Astrocyte of the spinal cord (primary cell): ENCODE results near the gene NRF1.

Experiments
- DNase-seq: peaks from one replicate; pipeline ENCODE4 v3.0.0; 2011; ENCODE audit warnings: low read depth, low spot score
- H3K4me3 ChIP-seq: 2 replicates; pipeline ENCODE4 v1.5.1; 2011; ENCODE audit warnings: low read depth, mild to moderate bottlenecking, low read length, moderate library complexity
- in situ Hi-C: cut with HindIII; loops from 2 replicates; pipeline ENCODE4 v1.10.0; 2017; ENCODE audit warnings: low sequenced_read_pairs
- TF ChIP-seq, protein P1 (sequence below): IDR thresholded peaks from 2 replicates; pipeline ENCODE4 v1.5.1; 2012; ENCODE audit warnings: low read depth, mild to moderate bottlenecking, low read length, inconsistent platforms

NRF1 gene

DNA sequence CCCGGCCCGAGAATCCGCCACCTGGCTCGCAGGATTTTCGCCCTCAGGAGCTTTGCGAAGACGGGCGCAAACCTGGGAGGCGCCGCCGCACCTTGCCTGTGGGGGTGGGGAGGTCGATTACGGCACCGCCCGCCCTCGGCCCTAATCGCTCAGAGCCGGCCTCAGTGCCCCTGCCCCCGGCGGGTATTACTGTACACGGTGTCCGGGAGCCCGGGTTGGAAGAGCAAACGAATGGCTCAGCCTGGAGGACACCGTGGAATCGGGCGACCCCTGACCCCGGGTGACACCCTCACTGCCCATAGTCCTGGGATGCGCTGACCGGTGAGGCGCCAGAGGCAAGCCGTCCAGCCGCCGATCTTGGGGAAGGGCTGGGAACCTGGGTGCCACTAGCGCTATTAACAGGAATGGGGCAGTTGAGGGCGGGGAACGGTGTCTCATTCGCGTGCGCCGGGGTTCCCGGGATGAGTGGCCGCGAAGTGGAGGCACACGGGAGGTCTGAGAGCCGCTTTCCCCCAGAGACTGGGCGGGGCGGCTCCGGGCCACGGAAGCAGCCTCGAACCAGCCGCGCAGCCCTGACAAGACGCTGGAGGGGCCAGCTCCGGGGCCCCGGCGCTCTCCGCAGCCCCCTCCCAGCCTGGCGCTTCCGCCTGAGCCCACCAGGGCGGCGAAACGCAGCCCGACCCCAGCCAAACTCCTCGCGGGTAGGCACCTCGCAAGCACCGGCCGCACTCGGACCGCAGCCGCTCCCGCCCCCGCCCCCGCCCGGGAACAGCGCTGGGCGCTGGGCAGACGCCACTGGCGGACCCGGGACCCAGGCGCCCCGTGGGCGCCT, 167.5 kb downstream of the NRF1 start:
- TF ChIP-seq, protein P1, sequence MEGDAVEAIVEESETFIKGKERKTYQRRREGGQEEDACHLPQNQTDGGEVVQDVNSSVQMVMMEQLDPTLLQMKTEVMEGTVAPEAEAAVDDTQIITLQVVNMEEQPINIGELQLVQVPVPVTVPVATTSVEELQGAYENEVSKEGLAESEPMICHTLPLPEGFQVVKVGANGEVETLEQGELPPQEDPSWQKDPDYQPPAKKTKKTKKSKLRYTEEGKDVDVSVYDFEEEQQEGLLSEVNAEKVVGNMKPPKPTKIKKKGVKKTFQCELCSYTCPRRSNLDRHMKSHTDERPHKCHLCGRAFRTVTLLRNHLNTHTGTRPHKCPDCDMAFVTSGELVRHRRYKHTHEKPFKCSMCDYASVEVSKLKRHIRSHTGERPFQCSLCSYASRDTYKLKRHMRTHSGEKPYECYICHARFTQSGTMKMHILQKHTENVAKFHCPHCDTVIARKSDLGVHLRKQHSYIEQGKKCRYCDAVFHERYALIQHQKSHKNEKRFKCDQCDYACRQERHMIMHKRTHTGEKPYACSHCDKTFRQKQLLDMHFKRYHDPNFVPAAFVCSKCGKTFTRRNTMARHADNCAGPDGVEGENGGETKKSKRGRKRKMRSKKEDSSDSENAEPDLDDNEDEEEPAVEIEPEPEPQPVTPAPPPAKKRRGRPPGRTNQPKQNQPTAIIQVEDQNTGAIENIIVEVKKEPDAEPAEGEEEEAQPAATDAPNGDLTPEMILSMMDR, result no peak
- in situ Hi-C loops, result no loop called here
- no peak overlapping the region for H3K4me3 ChIP-seq
- DNase-seq, result no peak

DNA sequence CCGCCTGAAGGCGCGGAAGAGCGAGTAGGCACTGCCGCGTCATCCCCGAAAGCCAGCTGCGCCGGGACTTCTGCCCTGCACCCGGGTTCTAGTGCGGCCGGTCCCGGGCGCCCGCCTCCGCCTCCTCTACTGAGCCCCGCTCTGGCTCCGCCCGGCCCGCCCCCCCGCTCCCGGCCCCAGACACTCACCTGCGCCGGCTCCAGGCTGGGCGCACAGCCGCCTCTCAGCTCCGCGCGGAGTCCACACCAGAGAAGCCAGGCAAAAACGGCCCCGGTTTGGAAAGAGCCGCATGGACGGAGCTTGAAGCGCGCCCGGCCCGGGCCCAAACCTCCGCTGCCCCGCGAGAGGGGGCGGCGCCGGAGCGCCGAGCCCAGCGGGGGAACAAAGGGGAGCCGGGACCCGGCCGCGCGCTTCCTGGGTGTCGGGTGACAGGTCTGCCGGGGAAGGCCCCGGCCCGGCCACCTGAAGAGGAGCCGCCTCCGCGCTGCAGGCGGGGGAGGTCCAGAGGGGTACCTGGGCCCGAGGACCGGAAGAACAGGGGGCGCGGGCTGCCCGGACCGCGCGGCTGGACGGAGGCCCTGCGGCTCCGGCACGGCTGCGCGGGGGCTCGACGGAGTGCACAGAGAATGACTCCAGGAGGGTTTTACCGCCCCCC, 168.2 kb downstream of the NRF1 start:
- no peak overlapping the region for H3K4me3 ChIP-seq
- TF ChIP-seq, protein P1, result no peak
- in situ Hi-C loops, result no loop called here
- no peak for DNase-seq

DNA sequence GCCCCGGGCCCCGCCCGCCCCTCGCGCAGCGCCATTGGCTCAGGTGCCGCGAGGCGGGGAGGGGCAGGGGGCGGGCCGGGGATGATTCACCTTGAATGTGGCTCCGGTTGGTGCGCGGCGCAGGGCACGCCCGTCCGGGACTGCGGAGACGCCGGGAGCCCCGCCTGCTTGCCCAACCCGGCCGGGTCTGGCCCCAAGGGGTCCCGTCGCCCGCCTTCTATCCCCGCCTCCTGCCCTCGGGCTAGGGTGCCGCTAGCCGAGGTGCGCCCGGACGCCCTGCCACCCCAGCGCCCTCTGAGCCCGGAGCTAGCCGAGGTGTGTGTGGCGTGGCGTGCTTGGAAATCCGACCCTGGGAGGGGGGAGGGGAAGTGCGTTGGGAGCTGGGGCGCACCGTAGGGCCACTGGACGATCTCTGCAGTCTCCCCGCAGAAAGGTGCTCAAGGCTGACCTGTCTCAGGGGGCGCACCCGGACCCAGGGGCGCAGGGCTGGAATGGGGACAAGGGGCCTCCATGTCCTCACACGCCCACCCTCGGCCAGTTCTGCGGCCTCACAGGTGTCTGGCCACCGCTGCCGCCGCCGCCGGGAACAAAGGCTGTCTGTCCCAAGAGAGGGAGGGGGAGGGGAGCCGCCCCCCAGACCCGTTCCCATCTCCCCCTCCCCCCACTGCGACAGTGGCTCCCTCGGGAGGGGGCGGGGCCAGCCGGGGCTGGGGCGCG, 168.9 kb downstream of the NRF1 start:
- TF ChIP-seq, protein P1, result no peak
- H3K4me3 ChIP-seq, result no peak overlapping the region
- in situ Hi-C loops, result no loop called here
- no peak for DNase-seq

DNA sequence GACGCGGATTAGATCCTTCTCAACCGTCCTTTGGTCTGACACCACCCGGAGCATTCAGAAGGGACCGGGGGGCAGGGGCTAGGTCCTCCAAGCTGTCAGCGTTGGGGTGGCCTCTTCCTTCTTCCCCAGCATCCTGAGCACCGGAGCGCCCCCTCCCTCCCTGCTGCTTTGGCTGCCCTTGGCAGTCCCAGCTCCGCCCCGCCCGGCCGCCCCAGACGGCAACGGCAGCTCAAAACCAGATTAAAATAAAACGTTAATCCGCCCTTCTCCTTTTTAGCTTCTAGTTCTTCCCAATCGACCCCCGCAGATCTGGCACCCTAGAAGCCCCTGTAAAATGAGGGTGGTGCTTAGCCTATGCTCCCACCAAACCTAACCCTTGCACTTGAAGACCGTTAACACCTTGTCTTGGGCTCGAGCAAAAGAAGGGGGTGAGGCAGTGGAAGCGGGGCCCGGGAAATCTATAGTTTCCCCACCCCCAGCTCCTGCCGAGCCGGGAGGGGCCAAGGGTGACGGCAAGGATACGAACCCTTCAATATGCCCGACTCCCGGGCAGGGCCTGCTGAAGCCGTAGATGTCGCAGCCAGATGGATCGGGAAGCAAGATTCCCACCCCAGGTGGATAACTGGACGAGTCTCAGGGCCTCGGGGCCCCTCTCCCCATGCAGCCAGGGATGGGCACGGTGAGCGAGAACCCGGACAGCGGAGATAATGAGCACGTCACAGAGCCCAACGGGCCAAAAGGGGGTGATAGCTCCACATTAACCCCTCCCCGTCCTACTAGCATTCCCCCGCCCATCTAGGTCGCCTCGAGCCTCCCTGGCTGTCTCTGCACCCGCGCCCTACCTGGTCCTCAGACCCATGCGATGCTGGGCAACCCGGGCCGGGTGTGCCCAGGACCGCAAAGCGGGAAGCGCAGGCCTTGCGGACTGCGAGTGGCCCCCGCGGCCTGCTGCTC, 169.7 kb downstream of the NRF1 start:
- no peak overlapping the region for H3K4me3 ChIP-seq
- TF ChIP-seq, protein P1, result no peak
- no peak for DNase-seq
- in situ Hi-C loops, result no loop called here

DNA sequence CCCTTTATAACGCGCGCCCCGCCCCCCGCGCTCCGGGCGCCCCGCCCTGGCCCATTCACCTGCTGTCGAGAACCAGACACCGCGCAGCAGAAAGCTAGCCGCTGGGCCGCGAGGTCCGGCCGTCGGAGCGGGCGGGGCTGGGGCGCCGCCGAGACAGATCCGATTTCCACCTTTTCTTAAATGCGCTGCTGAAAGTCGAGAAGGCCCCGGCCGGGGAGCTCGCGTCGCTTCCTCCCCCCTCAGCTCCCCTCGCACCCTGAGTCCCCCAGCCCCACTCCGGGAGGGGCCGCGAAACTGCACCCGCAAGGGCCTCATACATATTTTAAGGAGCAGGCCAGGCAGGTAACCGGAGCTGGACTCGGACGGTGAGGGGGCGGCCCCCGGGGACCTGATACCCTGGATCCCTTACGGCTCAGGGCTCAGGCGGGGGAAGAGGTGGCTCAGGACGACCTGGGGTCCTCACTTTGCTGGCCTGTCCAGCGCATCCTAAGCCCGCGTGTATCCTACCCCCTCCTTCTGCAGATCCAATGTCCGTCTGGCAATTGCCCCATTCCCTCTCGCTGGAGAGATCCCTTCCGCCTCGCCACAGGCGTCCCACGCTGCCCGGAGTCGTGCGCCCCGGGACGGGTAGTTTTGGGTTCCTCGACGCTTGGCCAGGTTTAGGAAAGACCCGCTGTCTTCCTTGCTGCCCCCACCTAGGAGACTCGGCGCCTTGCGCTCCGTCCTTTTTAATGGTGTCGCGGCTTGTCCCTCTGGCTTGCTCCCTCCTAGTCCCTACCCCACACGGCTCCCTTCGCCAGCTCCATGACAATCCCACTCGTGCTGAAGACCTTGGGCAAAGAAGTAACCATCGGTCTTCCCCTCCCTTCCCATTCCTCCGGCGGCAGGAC, 170.7 kb downstream of the NRF1 start:
- no peak for DNase-seq
- no peak overlapping the region for H3K4me3 ChIP-seq
- in situ Hi-C loops, result no loop called here
- TF ChIP-seq, protein P1, result no peak
